Stimulated activated CD4-positive, alpha-beta T cell treated with anti-CD3 and anti-CD28 coated beads, Interleukin-4, amount 100 ng/mL, for 24 hours (primary cell): ENCODE measurements around the gene ROBO1.
"Not testable (repeated sequence)": the region's sequence is repeated elsewhere in the genome, so short reads cannot be mapped to it uniquely, and the experiment has no call there.

Experiments used
- DNase-seq: peaks from one replicate; pipeline ENCODE4 v3.0.0-alpha.2; 2020

The ROBO1 gene

DNA sequence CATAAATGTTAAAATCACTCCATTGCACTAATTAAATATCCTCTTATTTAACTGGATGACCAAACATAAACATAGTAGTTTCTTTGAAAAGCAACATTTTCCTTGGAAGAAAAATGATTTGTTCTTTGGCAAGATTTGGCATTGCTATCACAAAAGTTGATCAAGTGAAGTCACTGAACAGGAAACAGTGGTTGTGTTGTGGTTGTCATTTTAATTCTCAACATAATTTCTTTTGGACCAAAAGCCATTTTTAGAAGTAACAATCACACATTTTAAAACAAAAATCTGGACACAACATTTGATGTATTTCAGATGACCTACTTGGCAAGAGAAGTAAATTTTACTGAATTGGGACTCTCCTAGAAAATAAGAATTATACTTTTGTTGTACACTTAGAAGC lies 872.3 kb downstream of the ROBO1 start:
- no peak for DNase-seq

DNA sequence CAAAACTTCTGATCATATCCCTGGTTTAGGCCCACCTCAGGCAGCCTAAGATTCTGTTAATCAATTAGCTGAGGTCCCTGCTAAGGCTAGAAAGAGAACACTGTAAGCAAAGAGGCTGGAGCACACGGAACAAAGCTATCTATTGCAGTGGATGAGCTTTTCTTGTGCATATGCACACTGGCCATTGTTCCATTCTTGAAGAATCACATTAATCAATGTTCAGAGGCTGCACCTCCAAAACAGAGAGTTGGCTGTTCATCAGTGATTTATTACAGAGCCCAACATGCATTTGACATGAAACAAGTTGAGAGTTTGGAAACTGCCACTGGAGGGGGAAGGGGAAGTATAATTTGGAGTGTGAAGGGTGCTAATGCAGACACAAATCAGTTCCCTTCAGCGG lies 873.0 kb downstream of the ROBO1 start:
- no peak for DNase-seq

GRCh38 chr3:78893161-78893560 lies 874.6 kb downstream of the ROBO1 start:
- no peak for DNase-seq

DNA sequence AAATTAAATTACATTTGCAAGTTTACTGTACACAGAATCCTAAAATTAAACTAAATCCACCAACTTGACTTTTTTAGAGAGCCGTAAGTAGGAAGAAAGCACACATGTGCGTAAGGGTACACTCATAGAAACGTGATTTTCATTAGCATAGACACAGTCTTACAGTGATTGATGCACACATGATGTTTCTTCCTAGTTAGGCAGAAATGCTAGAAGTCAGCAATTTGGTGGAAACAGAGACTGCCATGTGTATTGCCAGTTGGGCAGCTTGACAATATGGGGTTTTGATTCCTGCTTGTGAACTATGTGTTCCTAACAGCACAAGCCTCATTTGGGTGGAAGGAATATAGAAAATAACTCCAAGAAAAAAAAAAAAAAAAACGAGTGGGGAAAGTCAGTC lies 878.5 kb downstream of the ROBO1 start:
- DNase-seq = no peak

DNA sequence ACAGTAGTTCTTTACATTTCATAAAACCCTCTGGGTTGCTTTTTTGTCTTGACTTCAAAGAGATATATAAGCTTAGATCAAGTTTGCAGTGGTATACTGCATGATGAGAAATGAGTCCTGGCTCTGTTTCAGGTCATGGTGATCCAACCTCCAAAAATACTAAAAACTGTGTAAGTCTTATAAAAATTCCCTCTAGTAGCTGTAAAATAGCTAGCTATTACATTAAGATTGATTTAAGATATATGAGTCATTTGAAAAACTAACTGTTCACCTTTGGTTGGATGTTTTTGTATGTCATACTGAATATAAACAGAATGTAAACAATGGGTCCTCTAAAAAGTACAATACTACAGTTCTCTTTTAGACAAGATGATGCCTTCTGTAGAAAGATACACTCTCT lies 879.2 kb downstream of the ROBO1 start:
- no peak for DNase-seq

- DNase-seq = no peak
Measured at GRCh38 chr3:78887547-78888011, 880.2 kb downstream of the ROBO1 start.

GRCh38 chr3:78887029-78887428 lies 880.8 kb downstream of the ROBO1 start:
- no peak for DNase-seq

GRCh38 chr3:78884567-78884966 lies 883.2 kb downstream of the ROBO1 start:
- not testable (repeated sequence) for DNase-seq

DNA sequence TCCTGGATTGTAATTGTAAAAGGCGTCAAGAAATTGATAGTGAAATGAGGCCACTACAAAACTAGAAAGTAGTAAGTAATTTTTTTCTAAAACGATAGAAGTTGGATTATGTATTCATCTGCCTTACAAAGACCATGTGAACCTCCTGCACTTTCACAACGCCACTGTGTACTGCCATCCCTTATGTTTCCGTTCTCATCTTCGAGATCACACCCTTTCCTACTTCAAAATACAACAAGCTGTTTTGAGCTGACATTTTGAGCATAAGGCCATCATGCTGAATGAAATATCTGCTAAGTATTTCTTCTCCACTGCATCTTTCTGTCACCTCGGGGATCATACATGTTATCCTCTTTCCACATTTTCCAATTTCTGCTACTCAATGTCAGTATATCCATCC lies 885.5 kb downstream of the ROBO1 start:
- DNase-seq = no peak

DNA sequence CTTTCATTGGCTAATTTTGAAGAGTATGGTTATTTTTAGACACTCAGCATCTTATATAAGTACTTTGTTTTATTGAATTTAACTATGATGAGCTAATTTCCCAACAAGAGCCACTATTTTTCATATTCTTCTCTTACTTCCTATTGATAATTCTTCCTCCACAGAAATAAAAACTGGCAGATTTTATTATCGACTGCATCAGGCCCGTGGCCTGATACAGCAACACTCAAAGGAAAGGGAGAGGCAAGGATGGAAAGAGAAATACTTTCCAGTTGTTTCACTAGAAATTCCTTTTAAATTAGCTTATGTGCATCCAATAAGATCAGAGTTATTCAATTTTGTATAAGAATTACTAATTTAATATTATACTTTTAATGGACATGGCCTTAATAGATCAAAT lies 886.3 kb downstream of the ROBO1 start:
- DNase-seq = no peak

DNA sequence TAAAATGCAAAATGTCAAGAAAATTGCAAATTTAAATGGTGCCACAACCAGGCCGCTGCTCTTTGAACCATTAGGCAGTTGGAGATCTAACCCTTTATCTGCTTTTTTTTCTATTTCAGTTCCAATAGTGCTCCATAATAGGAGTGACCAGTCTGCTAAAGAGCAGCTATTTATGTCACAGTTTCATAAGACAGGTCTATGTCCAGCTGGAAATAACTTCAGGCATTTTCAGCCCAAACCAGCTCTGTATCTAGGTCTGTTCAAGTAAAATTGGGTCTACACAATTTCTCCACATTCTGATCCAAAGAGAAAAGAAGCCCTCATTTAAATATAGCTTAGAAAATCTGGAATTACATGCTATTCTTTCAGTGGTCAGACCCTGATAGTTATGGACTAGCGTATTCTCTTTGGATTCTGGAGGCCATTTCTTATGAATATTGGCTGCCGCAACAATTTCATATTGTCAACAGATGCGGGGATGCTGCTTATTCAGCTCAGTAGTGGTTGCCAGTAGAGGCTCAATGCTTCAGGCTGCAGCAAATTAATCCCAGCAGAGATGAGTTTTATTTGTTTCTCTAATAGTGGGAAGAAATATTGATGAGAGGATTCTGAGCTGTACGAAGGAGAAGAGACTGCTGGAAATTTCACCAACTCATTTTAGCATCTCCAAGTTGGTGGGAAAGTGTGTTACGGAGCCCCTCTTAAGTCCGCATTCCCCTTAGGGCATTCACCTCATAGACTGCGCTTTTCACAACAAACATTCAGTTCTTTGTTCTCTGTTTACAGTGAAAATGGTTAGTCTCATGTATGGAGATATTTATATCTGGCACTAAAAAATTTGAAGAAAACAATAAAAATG lies 887.0 kb downstream of the ROBO1 start:
- DNase-seq = no peak

DNA sequence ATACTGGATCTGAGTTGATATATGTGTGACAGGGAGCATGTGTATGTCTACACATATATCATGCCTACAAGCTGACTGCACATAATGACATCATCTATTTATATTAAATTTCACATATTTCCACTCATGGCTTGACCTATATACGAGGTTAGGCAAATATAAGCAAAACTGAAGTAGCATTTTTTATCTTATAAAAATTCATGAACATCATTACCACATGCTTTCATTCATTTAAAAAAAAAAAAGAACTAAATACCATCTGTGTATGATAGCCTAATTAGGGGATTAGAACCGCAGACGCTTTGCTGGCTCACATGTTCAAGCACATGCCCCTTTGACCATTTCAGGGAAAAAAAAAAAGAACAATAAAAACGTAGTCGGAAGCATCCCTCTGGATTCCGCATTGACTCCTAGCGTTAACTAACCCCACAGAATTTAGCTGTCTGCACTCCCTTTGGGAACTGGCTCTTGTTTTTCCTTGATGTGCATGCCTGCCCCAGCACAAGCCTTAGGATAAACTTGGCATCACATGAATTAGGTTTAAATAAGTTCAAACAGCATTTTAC lies 888.4 kb downstream of the ROBO1 start:
- no peak for DNase-seq

GRCh38 chr3:78878789-78879188 lies 889.0 kb downstream of the ROBO1 start:
- DNase-seq = no peak

DNA sequence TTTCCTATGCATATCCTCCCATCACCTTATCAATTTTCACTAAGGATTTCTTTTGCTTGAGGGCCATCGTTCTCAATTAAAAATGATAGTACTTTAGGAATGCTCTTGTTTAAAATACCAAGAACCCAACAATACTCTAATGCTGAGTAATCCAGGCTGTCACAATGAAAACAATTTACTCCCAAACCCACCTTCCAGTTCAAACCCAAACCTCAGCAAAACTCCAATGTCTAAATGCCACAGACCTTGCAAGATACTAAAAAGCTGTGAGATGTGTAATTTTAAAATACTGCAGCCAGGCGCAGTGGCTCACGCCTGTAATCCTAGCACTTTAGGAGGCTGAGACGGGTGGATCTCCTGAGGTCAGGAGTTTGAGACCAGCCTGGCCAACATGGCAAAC lies 889.8 kb downstream of the ROBO1 start:
- no peak for DNase-seq

GRCh38 chr3:78875851-78876250 lies 891.9 kb downstream of the ROBO1 start:
- DNase-seq = no peak

- DNase-seq = no peak
Measured at GRCh38 chr3:78875436-78875835, 892.4 kb downstream of the ROBO1 start.

DNA sequence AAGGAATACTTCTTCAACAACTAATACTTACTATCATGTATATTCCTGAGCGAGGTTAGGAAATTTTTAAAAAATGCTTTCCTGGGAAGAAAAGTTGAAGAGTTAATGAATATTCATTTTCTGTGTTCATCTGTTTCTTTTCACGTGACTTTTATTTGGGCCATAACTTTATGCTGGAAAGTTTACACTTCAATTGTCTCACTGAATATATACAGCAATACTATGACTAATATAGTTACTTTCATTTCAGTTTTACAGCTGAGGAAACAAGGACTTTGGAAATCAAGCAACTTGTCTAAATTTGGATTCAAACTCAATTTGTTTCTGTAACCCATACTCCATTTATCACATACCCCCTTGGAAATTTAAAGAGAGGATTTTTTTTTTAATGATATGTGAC lies 894.2 kb downstream of the ROBO1 start:
- DNase-seq = no peak

GRCh38 chr3:78872195-78872594 lies 895.6 kb downstream of the ROBO1 start:
- no peak for DNase-seq

- DNase-seq = no peak
Measured at GRCh38 chr3:78871048-78871447, 896.8 kb downstream of the ROBO1 start.

GRCh38 chr3:78870484-78870883 lies 897.3 kb downstream of the ROBO1 start:
- DNase-seq = no peak

DNA sequence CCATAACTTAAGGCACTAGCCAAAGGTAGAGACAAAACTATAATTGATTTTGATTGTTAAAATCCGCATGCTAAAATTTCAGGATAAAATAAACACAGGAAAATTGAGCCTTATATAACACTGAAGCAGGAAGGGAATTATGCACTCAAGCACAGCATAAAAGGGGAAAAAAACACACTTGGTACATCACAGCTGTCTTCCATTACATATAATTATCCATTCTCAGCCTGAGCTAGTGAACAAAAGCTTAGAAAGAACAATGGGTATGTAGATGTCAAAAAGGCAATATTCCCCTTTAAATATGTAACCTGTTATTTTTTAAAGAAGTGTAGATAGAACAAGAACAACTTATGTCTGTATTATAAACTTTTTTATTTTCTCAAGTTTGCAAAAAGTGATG lies 899.2 kb downstream of the ROBO1 start:
- no peak for DNase-seq

DNA sequence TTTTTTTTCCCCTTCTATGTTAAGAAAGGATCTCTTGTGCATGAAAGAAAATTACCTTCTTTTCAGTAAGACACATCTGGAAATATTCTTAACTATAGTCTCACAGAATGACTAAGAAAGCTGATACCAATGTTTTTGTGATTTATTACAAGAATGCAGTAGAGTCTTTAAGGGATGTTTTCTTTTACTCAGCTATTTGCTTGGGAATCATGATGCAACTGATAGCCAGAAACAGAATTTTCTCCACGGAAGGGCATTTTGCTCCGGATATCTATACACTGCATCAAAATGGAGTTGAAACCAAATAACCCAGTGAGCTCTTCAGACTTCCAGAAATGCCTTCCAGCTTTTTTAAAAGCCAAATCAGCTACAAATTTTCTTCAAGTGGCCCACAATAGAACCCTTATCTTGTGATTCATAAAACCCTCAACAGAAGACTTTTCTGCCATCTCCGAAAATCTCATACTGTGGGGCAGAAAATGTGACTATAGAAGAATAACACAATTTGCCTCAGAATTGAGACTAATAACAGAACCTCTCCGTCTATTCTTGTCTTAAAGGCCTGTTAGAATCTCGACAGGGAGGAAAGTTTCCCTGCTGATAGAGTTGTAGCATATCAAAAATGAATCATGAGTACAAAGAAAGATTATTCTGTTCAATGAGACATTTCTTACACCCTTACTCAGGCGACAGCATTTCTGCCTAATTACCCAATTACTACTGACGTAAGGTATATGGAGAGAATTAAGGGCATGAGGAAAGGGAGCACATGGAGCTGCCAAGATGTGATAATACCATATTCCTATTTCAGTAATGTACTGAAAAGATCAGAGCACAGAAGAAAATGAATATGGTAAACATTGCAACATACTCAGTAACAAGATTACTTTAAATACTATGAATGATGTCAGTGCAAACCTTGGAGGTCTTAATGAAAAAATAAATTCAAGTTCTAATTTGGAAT lies 900.1 kb downstream of the ROBO1 start:
- DNase-seq = no peak
